H9 (cell line): ENCODE measurements around the gene YY1. TPM values are rescaled to one million over a fixed set of nuclear protein-coding genes. Genes with fewer than 3 reads are reported as not detected.

Experiments used
- DNase-seq: peaks from one replicate; pipeline ENCODE4 v3.0.0-alpha.2; 2017
- H2AFZ ChIP-seq: one replicate; pipeline ENCODE4 v1.6.1; 2013; ENCODE audit warnings: mild to moderate bottlenecking, low read length, control low read depth, moderate library complexity
- H2AK5ac ChIP-seq: 2 replicates; pipeline ENCODE4 v1.6.1; 2013; ENCODE audit warnings: low read length, control low read depth, mixed read lengths; ENCODE audit not compliant: insufficient read length
- H2BK120ac ChIP-seq: one replicate; pipeline ENCODE4 v1.6.1; 2013; ENCODE audit warnings: low read depth, mild to moderate bottlenecking, low read length, control low read depth, inconsistent platforms; ENCODE audit not compliant: poor library complexity, severe bottlenecking
- H2BK12ac ChIP-seq: 2 replicates; pipeline ENCODE4 v1.6.1; 2013; ENCODE audit warnings: low read length, control low read depth, mixed read lengths, low read depth; ENCODE audit not compliant: insufficient read length
- H2BK15ac ChIP-seq: 2 replicates; pipeline ENCODE4 v1.6.1; 2013; ENCODE audit warnings: low read depth, low read length, control low read depth
- H2BK20ac ChIP-seq: one replicate; pipeline ENCODE4 v1.6.1; 2013; ENCODE audit warnings: low read depth, mild to moderate bottlenecking, low read length, control low read depth, inconsistent platforms; ENCODE audit not compliant: poor library complexity, severe bottlenecking
- H2BK5ac ChIP-seq: 2 replicates; pipeline ENCODE4 v1.6.1; 2013; ENCODE audit warnings: low read length, control low read depth, mixed read lengths; ENCODE audit not compliant: insufficient read length
- H3K14ac ChIP-seq: 2 replicates; pipeline ENCODE4 v1.6.1; 2013; ENCODE audit warnings: low read length, control low read depth; ENCODE audit not compliant: insufficient read depth
- H3K18ac ChIP-seq: 2 replicates; pipeline ENCODE4 v1.6.1; 2013; ENCODE audit warnings: low read depth, mild to moderate bottlenecking, mixed read lengths, low read length, control low read depth; ENCODE audit not compliant: insufficient read length
- H3K23ac ChIP-seq: 2 replicates; pipeline ENCODE4 v1.6.1; 2013; ENCODE audit warnings: low read length, control low read depth, mixed read lengths, low read depth; ENCODE audit not compliant: insufficient read length
- H3K23me2 ChIP-seq: 2 replicates; pipeline ENCODE4 v1.6.1; 2013; ENCODE audit warnings: low read depth, mild to moderate bottlenecking, mixed read lengths, low read length, control low read depth; ENCODE audit not compliant: insufficient read length, poor library complexity, severe bottlenecking
- H3K27ac ChIP-seq: 2 replicates; pipeline ENCODE4 v1.5.1; 2013; ENCODE audit warnings: low read length, control low read depth, mixed read lengths, low read depth; ENCODE audit not compliant: insufficient read length
- H3K27me3 ChIP-seq: 2 replicates; pipeline ENCODE4 v1.6.1; 2013; ENCODE audit warnings: low read length, control low read depth, inconsistent platforms; ENCODE audit not compliant: insufficient read depth
- H3K4ac ChIP-seq: 2 replicates; pipeline ENCODE4 v1.6.1; 2013; ENCODE audit warnings: low read depth, mild to moderate bottlenecking, control low read depth, inconsistent platforms, low read length, moderate library complexity
- H3K4me1 ChIP-seq: 2 replicates; pipeline ENCODE4 v1.6.1; 2013; ENCODE audit warnings: low read length, control low read depth, inconsistent platforms; ENCODE audit not compliant: insufficient read depth
- H3K4me2 ChIP-seq: 2 replicates; pipeline ENCODE4 v1.6.1; 2013; ENCODE audit warnings: low read length, control low read depth, mixed read lengths; ENCODE audit not compliant: insufficient read length, insufficient read depth
- H3K56ac ChIP-seq: 2 replicates; pipeline ENCODE4 v1.6.1; 2013; ENCODE audit warnings: low read depth, mild to moderate bottlenecking, mixed read lengths, low read length, control low read depth; ENCODE audit not compliant: insufficient read length
- H3K79me1 ChIP-seq: 2 replicates; pipeline ENCODE4 v1.6.1; 2013; ENCODE audit warnings: low read depth, mild to moderate bottlenecking, moderate library complexity, low read length, control low read depth, inconsistent platforms; ENCODE audit not compliant: insufficient read depth, poor library complexity, severe bottlenecking
- H3K79me2 ChIP-seq: 2 replicates; pipeline ENCODE4 v1.6.1; 2013; ENCODE audit warnings: low read length, control low read depth, inconsistent platforms; ENCODE audit not compliant: insufficient read depth
- H3K9ac ChIP-seq: 2 replicates; pipeline ENCODE4 v1.6.1; 2013; ENCODE audit warnings: low read length, control low read depth, mixed read lengths; ENCODE audit not compliant: insufficient read length; ENCODE audit errors: extremely low read depth
- H3K9me3 ChIP-seq: one replicate; pipeline ENCODE4 v1.6.1; 2013; ENCODE audit warnings: low read depth, low read length, inconsistent platforms; ENCODE audit not compliant: control insufficient read depth
- H3T11ph ChIP-seq: one replicate; pipeline ENCODE4 v1.6.1; 2013; ENCODE audit warnings: mild to moderate bottlenecking, low read length, control low read depth, inconsistent platforms
- H4K20me1 ChIP-seq: one replicate; pipeline ENCODE4 v1.6.1; 2013; ENCODE audit not compliant: control insufficient read depth, insufficient read length, insufficient read depth
- H4K5ac ChIP-seq: 2 replicates; pipeline ENCODE4 v1.6.1; 2013; ENCODE audit warnings: low read depth, mild to moderate bottlenecking, mixed read lengths, low read length, control low read depth; ENCODE audit not compliant: insufficient read length
- H4K8ac ChIP-seq: replicated peaks from 2 replicates; pipeline ENCODE4 v1.6.1; 2013; ENCODE audit warnings: low read length, control low read depth, mixed read lengths, low read depth; ENCODE audit not compliant: insufficient read length
- H4K91ac ChIP-seq: 2 replicates; pipeline ENCODE4 v1.6.1; 2013; ENCODE audit warnings: low read depth, mild to moderate bottlenecking, moderate library complexity, mixed read lengths, low read length, control low read depth; ENCODE audit not compliant: insufficient read length
- H3K27ac Mint-ChIP-seq, 3 experiments: 2 replicates in 2 of 3; 3 replicates in 1 of 3; pipeline ENCODE4 v1.8.0; 2020 to 2021; ENCODE audit warnings: mixed read lengths in 3 of 3, mild to moderate bottlenecking in 1 of 3, moderate library complexity in 1 of 3
- H3K27me3 Mint-ChIP-seq: 2 replicates; pipeline ENCODE4 v1.8.0; 2021; ENCODE audit warnings: low read depth, mild to moderate bottlenecking, moderate library complexity, mixed read lengths
- H3K36me3 Mint-ChIP-seq, 3 experiments: 2 replicates in 2 of 3; 3 replicates in 1 of 3; pipeline ENCODE4 v1.8.0; 2020 to 2021; ENCODE audit warnings: low read depth in 3 of 3, mixed read lengths in 3 of 3; ENCODE audit not compliant: insufficient read depth in 1 of 3
- H3K4me1 Mint-ChIP-seq, 2 experiments: 2 replicates each; pipeline ENCODE4 v1.8.0; 2020; ENCODE audit warnings: mixed read lengths in 2 of 2
- H3K4me3 Mint-ChIP-seq, 2 experiments: 2 replicates in 1 of 2; 3 replicates in 1 of 2; pipeline ENCODE4 v1.8.0; 2020 to 2021; ENCODE audit warnings: mild to moderate bottlenecking in 2 of 2, mixed read lengths in 2 of 2, moderate library complexity in 1 of 2
- H3K9me3 Mint-ChIP-seq, 2 experiments: 2 replicates in 1 of 2; 3 replicates in 1 of 2; pipeline ENCODE4 v1.8.0; 2020; ENCODE audit warnings: mild to moderate bottlenecking in 2 of 2, mixed read lengths in 2 of 2, moderate library complexity in 1 of 2
- CTCF ChIP-seq: fragments of 200-600 bp; sonication (generic); conservative IDR thresholded peaks from 3 replicates; pipeline ENCODE4 v1.8.0; 2021; ENCODE audit warnings: antibody characterized with exemption, mild to moderate bottlenecking
- WGBS: extraction: QIAGEN DNeasy Blood & Tissue Kit; methylation state at CpG from one replicate; pipeline ENCODE4 v1.1.7; 2013; ENCODE audit warnings: missing lambda C conversion rate, low lambda C conversion rate, mixed read lengths; ENCODE audit not compliant: insufficient read length; ENCODE audit errors: extremely low coverage; 5-methylcytosine and 5-hydroxymethylcytosine counted together
- total RNA-seq: library from RNA; stranded (reverse); gene quantifications from 2 replicates; pipeline ENCODE4 v1.2.1, GENCODE V29; 2021

The YY1 gene
- total RNA-seq, 1 experiment from 2014 or later, result 103 TPM

- H3K4ac ChIP-seq, result peak overlapping the region; percentile 91; the same call in 1 of the 2 replicates
- H3K27me3 Mint-ChIP-seq, result peaks cover 1% of the 10 kb centered on the region; the same call in 1 of the 2 replicates
- H2BK20ac ChIP-seq, result no peak overlapping the region
- no peaks in the 10 kb centered on the region for H3K4me1 ChIP-seq
- no peak overlapping the region for H2AK5ac ChIP-seq
- H2BK5ac ChIP-seq, result peak overlapping the region; percentile 1
- peak overlapping the region; percentile 28 for H3K4me2 ChIP-seq
- no peaks in the 10 kb centered on the region for H3K23me2 ChIP-seq
- no peak for TF ChIP-seq CTCF
- H2BK12ac ChIP-seq, result no peak overlapping the region
- no peak overlapping the region for H3K56ac ChIP-seq
- peaks cover 19 to 31% (median 30%) of the 10 kb centered on the region in 3 experiments for H3K36me3 Mint-ChIP-seq
- no peak overlapping the region for H4K91ac ChIP-seq
- no peak overlapping the region for H3K27ac ChIP-seq
- peaks cover 61% of the 10 kb centered on the region for H3K79me2 ChIP-seq
- H3K4me1 Mint-ChIP-seq, result peaks cover 33% of the 10 kb centered on the region in 2 experiments
- H3K14ac ChIP-seq, result peak overlapping the region; percentile 6
- H2BK120ac ChIP-seq, result no peak overlapping the region
- H3T11ph ChIP-seq, result no peak overlapping the region
- H3K9me3 ChIP-seq, result no peaks in the 10 kb centered on the region
- no peak overlapping the region for H4K8ac ChIP-seq
- no peak overlapping the region for H4K5ac ChIP-seq
- H2BK15ac ChIP-seq, result no peak overlapping the region; the same call in 1 of the 2 replicates
- H3K79me1 ChIP-seq, result no peaks in the 10 kb centered on the region
- H3K4me3 Mint-ChIP-seq, result peak overlapping the region; percentile 82 to 89
- no peak overlapping the region for H2AFZ ChIP-seq
- H3K27ac Mint-ChIP-seq, result peak overlapping the region; percentile 82 to 96 (median 92); a peak in 6 of 7 replicates
- peaks cover 0 to 2% of the 10 kb centered on the region in 2 experiments; a peak in 1 of 5 replicates for H3K9me3 Mint-ChIP-seq
- no peaks in the 10 kb centered on the region for H3K27me3 ChIP-seq
- peak overlapping the region; percentile 87 for H3K18ac ChIP-seq
- H4K20me1 ChIP-seq, result no peaks in the 10 kb centered on the region
- no CpG with 5 or more reads among the region's 93 CpGs for WGBS
- peak overlapping the region; percentile 87 for H3K9ac ChIP-seq
- no peak overlapping the region for H3K23ac ChIP-seq
- no peak for DNase-seq
Measured at GRCh38 chr14:100239211-100239839, 381 bp downstream of the YY1 start.
